ENCODE data around the gene MORC3. TPM values are rescaled to one million over a fixed set of nuclear protein-coding genes. Genes with fewer than 3 reads are reported as not detected.

The MORC3 gene
- total and polyA plus RNA-seq, 2 of the 4 experiments (the other 2 are of a cell fraction), result 14.0 to 23.5 TPM

- Histone ChIP-seq H3K4me2 (ENCODE audit: low read depth, low read length) (no peak overlapping the region), H3K4me3 (ENCODE audit: insufficient read depth, low read depth, low read length) (no peak overlapping the region), H3K9ac (ENCODE audit: low read depth, low read length) (no peak overlapping the region), H2AFZ (replicated peaks; ENCODE audit: low read length, poor library complexity) (no peak overlapping the region), H3K9me3 (ENCODE audit: control insufficient read depth, insufficient read depth, low read length) (no peaks in the 10 kb centered on the region), H2BK120ac (ENCODE audit: low read depth, low read length) (no peak overlapping the region), H3K79me1 (ENCODE audit: low read depth in 1 of 2, low read length in 2 of 2) (no peaks in the 10 kb centered on the region), H3K36me3 (ENCODE audit: control insufficient read depth, insufficient read depth, low read length) (peaks cover 7% of the 10 kb centered on the region; the same call in 1 of the 2 replicates), H3K14ac (replicated peaks; ENCODE audit: low read depth, low read length) (no peak overlapping the region), H3K27me3 (ENCODE audit: control insufficient read depth, insufficient read depth, low read length) (no peaks in the 10 kb centered on the region), H3K18ac (ENCODE audit: low read depth, low read length) (no peak overlapping the region), H3K23ac (ENCODE audit: low read depth, low read length) (no peak overlapping the region), H2BK5ac (ENCODE audit: low read depth, low read length, poor library complexity, severe bottlenecking) (no peak overlapping the region), H3K4ac (ENCODE audit: low read depth, low read length) (no peak overlapping the region), H2AK9ac (replicated peaks; ENCODE audit: low read depth, low read length, poor library complexity) (no peak overlapping the region), H3K56ac (ENCODE audit: extremely low read depth, insufficient read depth, low read length) (no peak overlapping the region), H2BK20ac (ENCODE audit: low read depth, low read length) (no peak overlapping the region), H4K5ac (ENCODE audit: low read depth, low read length) (no peak overlapping the region), H3K4me1 (ENCODE audit: control insufficient read depth, insufficient read depth, low read length) (no peaks in the 10 kb centered on the region), H4K8ac (ENCODE audit: low read depth in 2 of 2, low read length in 2 of 2) (no peak overlapping the region), H4K91ac (ENCODE audit: insufficient read depth, low read depth, low read length) (no peak overlapping the region), H2AK5ac (ENCODE audit: low read depth, low read length) (no peak overlapping the region), H3K9me1 (ENCODE audit: insufficient read depth, low read length) (no peaks in the 10 kb centered on the region), H2BK15ac (ENCODE audit: low read depth, low read length) (no peak overlapping the region), H3K27ac (ENCODE audit: insufficient read depth, low read length) (no peak overlapping the region), H4K20me1 (ENCODE audit: insufficient read depth, low read length) (no peaks in the 10 kb centered on the region)
- ChIA-PET CTCF (no interaction called here), POLR2A (ENCODE audit: unreplicated experiment) (no interaction called here)
- intact Hi-C loops (cut with micrococcal nuclease), result no loop called here
- 89% methylated on average over 3 of the region's 3 CpGs; no CpG with 5 or more reads in 1 of the 2 experiments for WGBS, 2 experiments (ENCODE audit: extremely low coverage in 2 of 2, insufficient read length in 1 of 2)
- BruUV-seq (replicated peaks), result no TSS peak
- dilution Hi-C loops (cut with HindIII; ENCODE audit: low sequenced_read_pairs, unreplicated experiment), result no loop called here
- TF ChIP-seq RCOR1 (IDR thresholded peaks at IDR 0.05; ENCODE audit: insufficient replicate concordance, low read length), result no peak
- no peak for TF ChIP-seq MAFK (IDR thresholded peaks at IDR 0.05; ENCODE audit: low read depth, low read length)
- no peak for TF ChIP-seq MAZ (IDR thresholded peaks at IDR 0.05; ENCODE audit: borderline replicate concordance, low read depth, low read length)
- TF ChIP-seq POLR2A (IDR thresholded peaks at IDR 0.05; ENCODE audit: low read depth, low read length), result no peak
- no peak for TF ChIP-seq RFX5 (IDR thresholded peaks at IDR 0.05; ENCODE audit: low read depth, low read length)
- TF ChIP-seq NFE2L2 (IDR thresholded peaks at IDR 0.05; ENCODE audit: low read depth, low read length), result no peak
- no peak for TF ChIP-seq ELK1 (IDR thresholded peaks at IDR 0.05; ENCODE audit: borderline replicate concordance, low read depth, low read length)
- no peak for TF ChIP-seq SMC3 (IDR thresholded peaks at IDR 0.05; ENCODE audit: low read depth, low read length)
- TF ChIP-seq FOS (IDR thresholded peaks at IDR 0.05; ENCODE audit: low read depth, low read length), result no peak
- no peak for TF ChIP-seq USF2 (IDR thresholded peaks at IDR 0.05; ENCODE audit: low read depth, low read length)
- TF ChIP-seq CHD1 (IDR thresholded peaks at IDR 0.05; ENCODE audit: low read depth, low read length), result no peak
- TF ChIP-seq CTCF (conservative IDR thresholded peaks at IDR 0.05; ENCODE audit: low read depth, low read length), result no peak
- ATAC-seq (ENCODE audit: low read depth) (no peak), DNase-seq (no peak)
- in situ Hi-C loops (cut with MboI; ENCODE audit: low sequenced_read_pairs), result no loop called here
Observed at GRCh38 chr21:36396325-36396724, 76.3 kb downstream of the MORC3 start.

Data from IMR-90 (cell line).